ENCODE measurements around the gene INO80B.

GRCh38 chr2:74439803-74440377, 15.0 kb upstream of the INO80B start:
- TF ChIP-seq POLR2AphosphoS5 (IDR thresholded peaks at IDR 0.05; ENCODE audit: low read depth, low read length), result no peak; the same call in 1 of the 2 replicates
- TF ChIP-seq, protein P1, sequence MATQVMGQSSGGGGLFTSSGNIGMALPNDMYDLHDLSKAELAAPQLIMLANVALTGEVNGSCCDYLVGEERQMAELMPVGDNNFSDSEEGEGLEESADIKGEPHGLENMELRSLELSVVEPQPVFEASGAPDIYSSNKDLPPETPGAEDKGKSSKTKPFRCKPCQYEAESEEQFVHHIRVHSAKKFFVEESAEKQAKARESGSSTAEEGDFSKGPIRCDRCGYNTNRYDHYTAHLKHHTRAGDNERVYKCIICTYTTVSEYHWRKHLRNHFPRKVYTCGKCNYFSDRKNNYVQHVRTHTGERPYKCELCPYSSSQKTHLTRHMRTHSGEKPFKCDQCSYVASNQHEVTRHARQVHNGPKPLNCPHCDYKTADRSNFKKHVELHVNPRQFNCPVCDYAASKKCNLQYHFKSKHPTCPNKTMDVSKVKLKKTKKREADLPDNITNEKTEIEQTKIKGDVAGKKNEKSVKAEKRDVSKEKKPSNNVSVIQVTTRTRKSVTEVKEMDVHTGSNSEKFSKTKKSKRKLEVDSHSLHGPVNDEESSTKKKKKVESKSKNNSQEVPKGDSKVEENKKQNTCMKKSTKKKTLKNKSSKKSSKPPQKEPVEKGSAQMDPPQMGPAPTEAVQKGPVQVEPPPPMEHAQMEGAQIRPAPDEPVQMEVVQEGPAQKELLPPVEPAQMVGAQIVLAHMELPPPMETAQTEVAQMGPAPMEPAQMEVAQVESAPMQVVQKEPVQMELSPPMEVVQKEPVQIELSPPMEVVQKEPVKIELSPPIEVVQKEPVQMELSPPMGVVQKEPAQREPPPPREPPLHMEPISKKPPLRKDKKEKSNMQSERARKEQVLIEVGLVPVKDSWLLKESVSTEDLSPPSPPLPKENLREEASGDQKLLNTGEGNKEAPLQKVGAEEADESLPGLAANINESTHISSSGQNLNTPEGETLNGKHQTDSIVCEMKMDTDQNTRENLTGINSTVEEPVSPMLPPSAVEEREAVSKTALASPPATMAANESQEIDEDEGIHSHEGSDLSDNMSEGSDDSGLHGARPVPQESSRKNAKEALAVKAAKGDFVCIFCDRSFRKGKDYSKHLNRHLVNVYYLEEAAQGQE (IDR thresholded peaks at IDR 0.05; ENCODE audit: insufficient read depth in 1 of 2, low read depth in 2 of 2, low read length in 2 of 2), result no peak
- no peak for TF ChIP-seq TAF1 (IDR thresholded peaks at IDR 0.05; ENCODE audit: borderline replicate concordance, insufficient read depth, low read length)

Data from PFSK-1 (cell line).